ENCODE data around the gene NFATC2. TPM values are rescaled to one million over a fixed set of nuclear protein-coding genes. Genes with fewer than 3 reads are reported as not detected.
A peak's percentile ranks its signal among the peaks of the same experiment; 100 is the strongest.

Gene NFATC2
- 10 to 100 TPM; 53.5 to 55.8 TPM for total RNA-seq

GRCh38 chr20:51542571-51543421 lies at the start of gene NFATC2:
Gene NFATC2 (minus strand): TSS chr20:51542719. CDS start chr20:51542499, 220 bp downstream.
- H3K36me3 Mint-ChIP-seq (ENCODE audit: low read depth) = peaks cover 34% of the 10 kb centered on the region
- peak; percentile 61 for DNase-seq
- peaks cover 23% of the 10 kb centered on the region for H3K27me3 Mint-ChIP-seq (ENCODE audit: low read depth)
- ATAC-seq = peak; percentile 20
- CTCF ChIA-PET = interaction anchor here (0.6 to 4.5 kb wide), 27 partner anchors 10 to 555 kb away, joined by 3 to 34 read pairs (median 6); no protein-coding TSS in a partner anchor
- no peaks in the 10 kb centered on the region for H3K9me3 Mint-ChIP-seq (ENCODE audit: insufficient read depth)
- H3K4me3 Mint-ChIP-seq = peak within 1 kb of the TSS; percentile 93
- H3K4me1 Mint-ChIP-seq (ENCODE audit: low read depth) = peaks cover 42% of the 10 kb centered on the region
- peak within 1 kb of the TSS; percentile 98 for H3K27ac Mint-ChIP-seq
- POLR2A ChIA-PET = interaction anchor here (0.7 to 3.6 kb wide), 13 partner anchors 11 to 585 kb away, joined by 3 to 30 read pairs (median 5); partner anchors contain the start of genes DPM1 and MOCS3

- Mint-ChIP-seq H3K27ac (no peak overlapping the region), H3K4me1 (ENCODE audit: low read depth) (peaks cover 24% of the 10 kb centered on the region), H3K36me3 (ENCODE audit: low read depth) (no peaks in the 10 kb centered on the region), H3K4me3 (no peak overlapping the region), H3K27me3 (ENCODE audit: low read depth) (no peaks in the 10 kb centered on the region), H3K9me3 (ENCODE audit: insufficient read depth) (no peaks in the 10 kb centered on the region)
- ATAC-seq (no peak), DNase-seq (no peak)
- ChIA-PET CTCF (interaction anchor here (0.8 to 1.4 kb wide), 2 partner anchors 50 to 187 kb away, joined by 3 read pairs; partner anchors contain the start of gene NFATC2), POLR2A (interaction anchor here (0.7 kb wide), 1 partner anchor 49 kb away, joined by 3 read pairs; the partner anchor contains the start of gene NFATC2)
These were observed 49.4 kb upstream of the NFATC2 start for GRCh38 chr20:51591871-51592270.

GRCh38 chr20:51588762-51589161 lies 46.2 kb upstream of the NFATC2 start:
- H3K9me3 Mint-ChIP-seq (ENCODE audit: insufficient read depth) = no peaks in the 10 kb centered on the region
- H3K4me1 Mint-ChIP-seq (ENCODE audit: low read depth) = peaks cover 13% of the 10 kb centered on the region
- H3K36me3 Mint-ChIP-seq (ENCODE audit: low read depth) = no peaks in the 10 kb centered on the region
- H3K4me3 Mint-ChIP-seq = no peak overlapping the region
- no peaks in the 10 kb centered on the region for H3K27me3 Mint-ChIP-seq (ENCODE audit: low read depth)
- POLR2A ChIA-PET = no interaction called here
- no peak for DNase-seq
- ATAC-seq = no peak
- CTCF ChIA-PET = interaction anchor here (1.0 kb wide), 1 partner anchor 601 kb away, joined by 3 read pairs; no protein-coding TSS in a partner anchor
- no peak overlapping the region for H3K27ac Mint-ChIP-seq

- ATAC-seq (no peak), DNase-seq (no peak)
- Mint-ChIP-seq H3K36me3 (ENCODE audit: low read depth) (no peaks in the 10 kb centered on the region), H3K4me3 (no peak overlapping the region), H3K4me1 (ENCODE audit: low read depth) (peaks cover 10% of the 10 kb centered on the region), H3K9me3 (ENCODE audit: insufficient read depth) (no peaks in the 10 kb centered on the region), H3K27ac (no peak overlapping the region), H3K27me3 (ENCODE audit: low read depth) (peaks cover under 1% of the 10 kb centered on the region)
- CTCF ChIA-PET = interaction anchor here (1.8 kb wide), 1 partner anchor 8 kb away, joined by 6 read pairs; no protein-coding TSS in a partner anchor
- POLR2A ChIA-PET = no interaction called here
These were observed 44.6 kb upstream of the NFATC2 start for GRCh38 chr20:51587145-51587544.

- Mint-ChIP-seq H3K36me3 (ENCODE audit: low read depth) (no peaks in the 10 kb centered on the region), H3K27me3 (ENCODE audit: low read depth) (peaks cover 5% of the 10 kb centered on the region), H3K9me3 (ENCODE audit: insufficient read depth) (no peaks in the 10 kb centered on the region), H3K27ac (no peak overlapping the region), H3K4me3 (no peak overlapping the region), H3K4me1 (ENCODE audit: low read depth) (peaks cover 10% of the 10 kb centered on the region)
- ChIA-PET POLR2A (no interaction called here), CTCF (interaction anchor here (1.8 kb wide), 1 partner anchor 9 kb away, joined by 6 read pairs; no protein-coding TSS in a partner anchor)
- DNase-seq (no peak), ATAC-seq (no peak)
These were observed 43.5 kb upstream of the NFATC2 start for GRCh38 chr20:51586005-51586440.

- ChIA-PET POLR2A (interaction anchor here (0.6 kb wide), 1 partner anchor 1396 kb away, joined by 3 read pairs; no protein-coding TSS in a partner anchor), CTCF (no interaction called here)
- peaks cover 5% of the 10 kb centered on the region for H3K27me3 Mint-ChIP-seq (ENCODE audit: low read depth)
- no peak for ATAC-seq
- H3K4me3 Mint-ChIP-seq = no peak overlapping the region
- peaks cover 10% of the 10 kb centered on the region for H3K4me1 Mint-ChIP-seq (ENCODE audit: low read depth)
- H3K27ac Mint-ChIP-seq = peak overlapping the region; percentile 56
- H3K9me3 Mint-ChIP-seq (ENCODE audit: insufficient read depth) = no peaks in the 10 kb centered on the region
- H3K36me3 Mint-ChIP-seq (ENCODE audit: low read depth) = no peaks in the 10 kb centered on the region
- no peak for DNase-seq
These were observed 42.6 kb upstream of the NFATC2 start for GRCh38 chr20:51585148-51585547.

GRCh38 chr20:51584737-51585136 lies 42.2 kb upstream of the NFATC2 start:
- no peak overlapping the region for H3K4me3 Mint-ChIP-seq
- peak overlapping the region; percentile 56 for H3K27ac Mint-ChIP-seq
- ChIA-PET POLR2A (interaction anchor here (0.6 kb wide), 1 partner anchor 1397 kb away, joined by 3 read pairs; no protein-coding TSS in a partner anchor), CTCF (interaction anchor here (2.1 kb wide), 1 partner anchor 11 kb away, joined by 12 read pairs; no protein-coding TSS in a partner anchor)
- no peaks in the 10 kb centered on the region for H3K9me3 Mint-ChIP-seq (ENCODE audit: insufficient read depth)
- no peak for DNase-seq
- peaks cover 5% of the 10 kb centered on the region for H3K27me3 Mint-ChIP-seq (ENCODE audit: low read depth)
- H3K36me3 Mint-ChIP-seq (ENCODE audit: low read depth) = no peaks in the 10 kb centered on the region
- no peak for ATAC-seq
- H3K4me1 Mint-ChIP-seq (ENCODE audit: low read depth) = peaks cover 10% of the 10 kb centered on the region

GRCh38 chr20:51584116-51584515 lies 41.6 kb upstream of the NFATC2 start:
- H3K4me1 Mint-ChIP-seq (ENCODE audit: low read depth) = peaks cover 10% of the 10 kb centered on the region
- DNase-seq (no peak), ATAC-seq (no peak)
- no peaks in the 10 kb centered on the region for H3K9me3 Mint-ChIP-seq (ENCODE audit: insufficient read depth)
- H3K27me3 Mint-ChIP-seq (ENCODE audit: low read depth) = peaks cover 5% of the 10 kb centered on the region
- ChIA-PET POLR2A (no interaction called here), CTCF (interaction anchor here (2.1 kb wide), 1 partner anchor 12 kb away, joined by 12 read pairs; no protein-coding TSS in a partner anchor)
- no peaks in the 10 kb centered on the region for H3K36me3 Mint-ChIP-seq (ENCODE audit: low read depth)
- no peak overlapping the region for H3K4me3 Mint-ChIP-seq
- no peak overlapping the region for H3K27ac Mint-ChIP-seq

- Mint-ChIP-seq H3K9me3 (ENCODE audit: insufficient read depth) (no peaks in the 10 kb centered on the region), H3K4me1 (ENCODE audit: low read depth) (peaks cover 10% of the 10 kb centered on the region), H3K27me3 (ENCODE audit: low read depth) (peaks cover 5% of the 10 kb centered on the region), H3K27ac (no peak overlapping the region), H3K4me3 (no peak overlapping the region), H3K36me3 (ENCODE audit: low read depth) (no peaks in the 10 kb centered on the region)
- ChIA-PET CTCF (interaction anchor here (0.6 to 2.1 kb wide), 3 partner anchors 12 to 602 kb away, joined by 3 to 12 read pairs (median 3); no protein-coding TSS in a partner anchor), POLR2A (no interaction called here)
- DNase-seq (no peak), ATAC-seq (no peak)
These were observed 41.0 kb upstream of the NFATC2 start for GRCh38 chr20:51583499-51583898.

GRCh38 chr20:51583073-51583472 lies 40.6 kb upstream of the NFATC2 start:
- no peak overlapping the region for H3K4me3 Mint-ChIP-seq
- ATAC-seq (no peak), DNase-seq (no peak)
- H3K36me3 Mint-ChIP-seq (ENCODE audit: low read depth) = no peaks in the 10 kb centered on the region
- H3K9me3 Mint-ChIP-seq (ENCODE audit: insufficient read depth) = no peaks in the 10 kb centered on the region
- no peak overlapping the region for H3K27ac Mint-ChIP-seq
- ChIA-PET CTCF (interaction anchor here (0.6 to 2.1 kb wide), 3 partner anchors 13 to 602 kb away, joined by 3 to 12 read pairs (median 3); no protein-coding TSS in a partner anchor), POLR2A (no interaction called here)
- H3K27me3 Mint-ChIP-seq (ENCODE audit: low read depth) = peaks cover 5% of the 10 kb centered on the region
- H3K4me1 Mint-ChIP-seq (ENCODE audit: low read depth) = peaks cover 10% of the 10 kb centered on the region

- Mint-ChIP-seq H3K27me3 (ENCODE audit: low read depth) (peaks cover 5% of the 10 kb centered on the region), H3K4me3 (no peak overlapping the region), H3K4me1 (ENCODE audit: low read depth) (peaks cover 10% of the 10 kb centered on the region), H3K9me3 (ENCODE audit: insufficient read depth) (no peaks in the 10 kb centered on the region), H3K36me3 (ENCODE audit: low read depth) (no peaks in the 10 kb centered on the region), H3K27ac (no peak overlapping the region)
- DNase-seq = no peak
- ChIA-PET POLR2A (no interaction called here), CTCF (interaction anchor here (1.5 kb wide), 1 partner anchor 16 kb away, joined by 4 read pairs; no protein-coding TSS in a partner anchor)
- ATAC-seq = no peak
These were observed 39.1 kb upstream of the NFATC2 start for GRCh38 chr20:51581571-51581970.

- POLR2A ChIA-PET = no interaction called here
- CTCF ChIA-PET = no interaction called here
- ATAC-seq = no peak
These were observed 36.6 kb upstream of the NFATC2 start for GRCh38 chr20:51579137-51579536.

More at GRCh38 chr20:51579137-51579536, 36.6 kb upstream of the NFATC2 start:
- Mint-ChIP-seq H3K27me3 (ENCODE audit: low read depth) (peaks cover 7% of the 10 kb centered on the region), H3K4me3 (no peak overlapping the region), H3K27ac (no peak overlapping the region), H3K4me1 (ENCODE audit: low read depth) (no peaks in the 10 kb centered on the region), H3K36me3 (ENCODE audit: low read depth) (no peaks in the 10 kb centered on the region), H3K9me3 (ENCODE audit: insufficient read depth) (no peaks in the 10 kb centered on the region)
- DNase-seq = no peak
